ENCODE measurements around the gene OTOG.

The OTOG gene

DNA sequence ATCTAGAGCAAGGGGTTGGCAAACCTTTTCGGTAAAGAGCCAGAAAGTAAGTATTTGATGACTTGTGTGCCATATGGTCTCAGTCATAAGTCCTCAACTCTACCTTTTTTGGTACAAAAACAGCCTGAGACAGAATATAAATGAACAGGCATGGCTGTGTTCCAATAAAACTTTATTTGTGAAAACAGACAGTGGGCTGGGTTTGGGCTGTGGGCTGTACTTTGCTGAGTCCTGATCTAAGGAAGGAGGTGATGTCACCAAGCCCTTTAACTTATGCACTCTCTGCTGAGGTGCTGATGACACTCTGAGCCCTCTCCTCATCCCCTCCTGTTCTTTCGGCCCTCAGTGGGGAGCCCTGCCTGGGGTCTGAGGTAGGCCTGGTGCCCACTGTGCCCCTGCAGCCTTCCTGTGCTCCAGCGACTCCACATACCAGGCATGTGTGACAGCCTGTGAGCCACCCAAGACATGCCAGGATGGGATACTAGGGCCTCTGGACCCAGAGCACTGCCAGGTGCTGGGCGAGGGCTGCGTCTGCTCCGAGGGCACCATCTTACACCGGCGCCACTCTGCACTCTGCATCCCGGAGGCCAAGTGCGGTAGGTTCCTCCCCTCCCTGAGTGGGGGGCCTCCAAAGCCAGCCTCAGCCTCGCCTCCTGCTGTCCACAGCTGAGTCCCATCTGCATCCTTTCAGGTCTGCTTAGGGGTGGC is 86.4 kb downstream of the OTOG start:
- TF ChIP-seq, protein P1, sequence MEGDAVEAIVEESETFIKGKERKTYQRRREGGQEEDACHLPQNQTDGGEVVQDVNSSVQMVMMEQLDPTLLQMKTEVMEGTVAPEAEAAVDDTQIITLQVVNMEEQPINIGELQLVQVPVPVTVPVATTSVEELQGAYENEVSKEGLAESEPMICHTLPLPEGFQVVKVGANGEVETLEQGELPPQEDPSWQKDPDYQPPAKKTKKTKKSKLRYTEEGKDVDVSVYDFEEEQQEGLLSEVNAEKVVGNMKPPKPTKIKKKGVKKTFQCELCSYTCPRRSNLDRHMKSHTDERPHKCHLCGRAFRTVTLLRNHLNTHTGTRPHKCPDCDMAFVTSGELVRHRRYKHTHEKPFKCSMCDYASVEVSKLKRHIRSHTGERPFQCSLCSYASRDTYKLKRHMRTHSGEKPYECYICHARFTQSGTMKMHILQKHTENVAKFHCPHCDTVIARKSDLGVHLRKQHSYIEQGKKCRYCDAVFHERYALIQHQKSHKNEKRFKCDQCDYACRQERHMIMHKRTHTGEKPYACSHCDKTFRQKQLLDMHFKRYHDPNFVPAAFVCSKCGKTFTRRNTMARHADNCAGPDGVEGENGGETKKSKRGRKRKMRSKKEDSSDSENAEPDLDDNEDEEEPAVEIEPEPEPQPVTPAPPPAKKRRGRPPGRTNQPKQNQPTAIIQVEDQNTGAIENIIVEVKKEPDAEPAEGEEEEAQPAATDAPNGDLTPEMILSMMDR (conservative IDR thresholded peaks at IDR 0.05; ENCODE audit: low read depth, low read length), result no peak
- no peak for DNase-seq (ENCODE audit: low read depth)
- H3K4me3 ChIP-seq (ENCODE audit: low read length), result no peak overlapping the region

DNA sequence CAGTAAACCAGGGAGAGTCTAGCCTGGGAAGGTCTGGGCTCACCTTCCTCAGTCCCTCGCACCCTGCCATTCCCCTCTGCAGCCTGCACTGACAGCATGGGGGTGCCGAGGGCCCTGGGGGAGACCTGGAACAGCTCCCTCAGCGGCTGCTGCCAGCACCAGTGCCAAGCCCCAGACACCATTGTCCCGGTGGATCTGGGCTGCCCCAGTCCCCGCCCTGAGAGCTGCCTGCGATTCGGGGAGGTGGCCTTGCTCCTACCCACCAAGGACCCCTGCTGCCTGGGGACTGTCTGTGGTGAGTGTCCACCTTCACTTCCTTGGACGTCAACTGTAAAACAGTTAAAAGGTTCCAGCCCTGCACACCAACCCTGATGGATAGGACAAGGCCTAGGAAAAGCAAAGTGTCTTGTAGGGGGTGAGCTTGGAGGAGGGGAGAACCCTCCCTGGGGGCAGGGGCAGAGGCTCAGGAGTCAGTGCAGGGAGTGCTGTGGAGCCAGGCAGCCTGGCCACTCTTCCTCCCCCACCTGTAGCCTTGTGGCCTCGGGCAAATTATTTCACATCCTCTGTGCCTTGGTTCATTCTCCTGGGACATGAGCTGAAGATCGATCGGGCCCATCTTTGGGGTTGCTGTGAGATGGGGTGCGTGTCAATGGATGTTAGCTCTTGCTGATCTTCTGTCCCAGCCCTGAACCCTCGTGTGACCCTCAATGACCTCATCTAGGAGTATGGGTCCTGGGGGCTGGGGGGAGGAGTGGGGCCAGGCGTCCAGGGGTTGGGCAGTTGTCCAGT is 87.1 kb downstream of the OTOG start:
- DNase-seq (ENCODE audit: low read depth), result no peak
- TF ChIP-seq, protein P1 (conservative IDR thresholded peaks at IDR 0.05; ENCODE audit: low read depth, low read length), result no peak
- no peak overlapping the region for H3K4me3 ChIP-seq (ENCODE audit: low read length)

DNA sequence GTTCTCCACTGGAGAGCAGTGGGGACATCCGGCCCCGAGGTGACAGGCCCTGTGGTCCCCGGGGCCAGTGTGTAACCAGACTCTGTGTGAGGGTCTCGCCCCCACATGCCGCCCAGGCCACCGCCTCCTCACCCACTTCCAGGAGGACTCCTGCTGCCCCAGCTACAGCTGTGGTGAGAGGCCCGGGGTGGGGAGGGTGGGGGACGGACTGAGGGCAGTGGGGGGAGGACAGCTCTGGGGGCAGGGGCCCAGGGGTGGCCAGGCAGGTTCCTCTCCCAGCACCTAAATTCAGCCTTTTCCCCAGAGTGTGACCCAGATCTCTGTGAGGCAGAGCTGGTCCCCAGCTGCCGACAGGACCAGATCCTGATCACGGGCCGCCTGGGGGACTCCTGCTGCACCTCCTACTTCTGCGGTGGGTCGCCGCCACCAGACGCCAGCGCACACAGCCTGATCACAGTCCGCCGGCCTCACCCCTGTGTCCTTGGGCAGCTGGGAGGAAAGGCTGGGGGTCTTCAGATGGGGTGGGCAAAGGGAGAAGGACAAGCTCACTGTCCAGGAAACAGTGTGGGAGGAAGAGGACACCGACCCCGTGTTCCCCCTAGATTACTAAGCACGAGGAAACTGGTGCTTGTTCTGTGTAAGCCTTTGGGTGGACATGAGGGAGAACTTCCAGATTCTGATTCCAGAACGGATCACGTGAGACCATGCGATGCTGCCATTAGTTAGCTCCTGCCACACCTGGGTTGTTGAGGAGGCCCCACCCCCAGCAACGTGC is 87.9 kb downstream of the OTOG start:
- TF ChIP-seq, protein P1 (conservative IDR thresholded peaks at IDR 0.05; ENCODE audit: low read depth, low read length), result no peak
- no peak for DNase-seq (ENCODE audit: low read depth)
- no peak overlapping the region for H3K4me3 ChIP-seq (ENCODE audit: low read length)

DNA sequence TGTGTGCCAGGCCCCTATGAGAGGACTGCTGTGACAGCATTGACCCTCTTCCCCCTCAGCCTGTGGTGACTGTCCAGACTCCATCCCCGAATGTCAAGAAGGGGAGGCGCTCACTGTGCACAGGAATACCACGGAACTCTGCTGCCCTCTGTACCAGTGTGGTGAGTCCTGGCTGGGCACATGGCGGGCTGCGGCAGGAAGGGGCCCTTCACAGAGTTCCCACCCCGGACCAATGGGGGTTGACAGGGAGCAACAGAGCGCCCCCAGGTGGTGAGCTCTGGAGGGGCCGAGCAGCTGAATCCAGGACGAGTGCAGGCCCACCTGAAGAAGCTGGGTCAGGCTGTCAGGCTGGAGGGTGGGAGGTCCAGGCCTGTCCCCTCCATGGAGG is 88.5 kb downstream of the OTOG start:
- no peak overlapping the region for H3K4me3 ChIP-seq (ENCODE audit: low read length)
- TF ChIP-seq, protein P1 (conservative IDR thresholded peaks at IDR 0.05; ENCODE audit: low read depth, low read length), result no peak
- DNase-seq (ENCODE audit: low read depth), result no peak

DNA sequence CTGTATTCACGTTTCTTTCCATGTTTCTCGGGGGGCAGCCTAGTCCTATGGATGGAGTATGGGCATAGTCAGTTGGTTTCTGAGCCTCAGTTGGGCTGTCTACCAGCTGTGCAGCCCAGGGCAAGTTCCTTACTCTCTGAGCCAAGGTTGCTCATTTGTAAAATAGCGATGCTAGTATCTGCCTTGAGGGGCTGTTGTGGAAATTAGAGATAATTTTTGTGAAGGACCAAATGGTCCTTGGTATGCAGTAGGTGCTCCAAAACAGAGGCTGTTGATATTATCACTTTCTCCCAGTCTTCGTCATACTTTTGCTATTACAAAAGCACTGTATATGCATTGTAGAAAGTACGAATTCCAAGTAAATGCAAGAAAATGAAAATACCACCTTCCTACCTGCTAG is 89.7 kb downstream of the OTOG start:
- TF ChIP-seq, protein P1 (conservative IDR thresholded peaks at IDR 0.05; ENCODE audit: low read depth, low read length), result no peak
- DNase-seq (ENCODE audit: low read depth), result no peak
- no peak overlapping the region for H3K4me3 ChIP-seq (ENCODE audit: low read length)

DNA sequence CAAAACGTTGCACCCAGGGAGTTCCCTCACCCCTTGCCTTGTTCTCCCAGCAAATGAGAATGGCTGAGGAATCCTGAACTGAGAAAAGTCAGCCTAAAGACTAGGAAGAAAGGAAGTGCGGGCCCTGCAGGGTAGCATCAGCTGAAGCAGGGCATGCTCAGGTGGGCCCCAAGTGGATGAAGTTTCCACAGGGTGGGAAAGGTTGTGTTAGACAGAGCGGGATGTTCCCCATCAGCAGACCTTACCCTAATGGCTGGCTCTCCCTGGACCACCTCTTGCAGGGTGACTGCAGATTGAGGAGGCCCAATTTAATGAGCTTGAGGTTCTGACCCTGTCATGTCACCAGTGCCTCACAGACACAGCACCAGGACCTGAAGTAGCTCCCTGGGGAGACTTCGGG is 90.8 kb downstream of the OTOG start:
- H3K4me3 ChIP-seq (ENCODE audit: low read length), result no peak overlapping the region
- no peak for DNase-seq (ENCODE audit: low read depth)
- TF ChIP-seq, protein P1 (conservative IDR thresholded peaks at IDR 0.05; ENCODE audit: low read depth, low read length), result no peak

All from retinal pigment epithelial cell (primary cell).